A549 (cell line): ENCODE data around the gene CDA. TPM values are rescaled to one million over a fixed set of nuclear protein-coding genes. Genes with fewer than 3 reads are reported as not detected.

Source experiments
- ATAC-seq, 2 experiments: fragments of 200-7000 bp in 1 of 2; fragments of >200 bp in 1 of 2; cut with Nextera tagmentation in 1 of 2; cut with Tn5 transposase in 1 of 2; 3 replicates each; pipeline versions ENCODE4 v1.8.0 to v1.9.1; 2018 to 2020; ENCODE audit warnings: mild to moderate bottlenecking in 1 of 2, moderate library complexity in 1 of 2
- CTCF ChIA-PET: fragments of 300-600 bp; sonication (Branson Sonifier 250); formaldehyde crosslinking; extraction: SDS; loops from one replicate; lab custom pipeline; 2021; ENCODE audit warnings: antibody characterized with exemption, inconsistent platforms; lab: Yijun Ruan, JAX
- POLR2A ChIA-PET: fragments of 350-600 bp; formaldehyde crosslinking; extraction: SDS; loops from one replicate; lab custom pipeline; 2021; ENCODE audit warnings: antibody characterized with exemption, inconsistent platforms; lab: Yijun Ruan, JAX
- DNase-seq, 2 experiments: peaks; one replicate each; pipeline versions ENCODE4 v3.0.0 to v3.0.0-alpha.2; 2011 to 2016; ENCODE audit warnings: low read depth in 1 of 2, low spot score in 1 of 2
- FAIRE-seq: peaks from 2 replicates; lab custom pipeline; 2011; peaks lifted over from hg19 to GRCh38; lab: Jason Lieb, UNC
- H3K27ac ChIP-seq, 2 experiments: fragments of >200 bp; sonication (Bioruptor Twin); formaldehyde crosslinking; 3 replicates each; pipeline ENCODE4 v1.5.1; 2016 to 2017
- H3K4me1 ChIP-seq: fragments of >200 bp; sonication (Bioruptor Twin); formaldehyde crosslinking; 3 replicates; pipeline ENCODE4 v1.6.1; 2016
- H3K4me2 ChIP-seq: fragments of >200 bp; sonication (Bioruptor Twin); formaldehyde crosslinking; 3 replicates; pipeline ENCODE4 v1.6.1; 2016
- H3K4me3 ChIP-seq: fragments of >200 bp; sonication (Bioruptor Twin); formaldehyde crosslinking; 3 replicates; pipeline ENCODE4 v1.5.1; 2016
- H3K9me3 ChIP-seq: fragments of >200 bp; sonication (Bioruptor Twin); formaldehyde crosslinking; 3 replicates; pipeline ENCODE4 v1.6.1; 2016
- BHLHE40 ChIP-seq: IDR thresholded peaks from 2 replicates; pipeline ENCODE4 v1.6.1; 2012; ENCODE audit warnings: low read depth, low read length, inconsistent platforms
- CBX2 ChIP-seq: fragments of 200-600 bp; sonication (generic); IDR thresholded peaks from 2 replicates; pipeline ENCODE4 v1.6.1; 2016; ENCODE audit warnings: low read depth, mild to moderate bottlenecking, borderline replicate concordance
- CBX8 ChIP-seq: fragments of 200-600 bp; sonication (generic); IDR thresholded peaks from 2 replicates; pipeline ENCODE4 v1.6.1; 2016
- CEBPB ChIP-seq, 2 experiments: fragments of >200 bp in 1 of 2; sonication (Bioruptor Twin) in 1 of 2; formaldehyde crosslinking in 1 of 2; IDR thresholded peaks; 2 replicates each; pipeline ENCODE4 v1.6.1; 2012 to 2016
- CHD4 ChIP-seq: fragments of 200-600 bp; sonication (generic); IDR thresholded peaks from 2 replicates; pipeline ENCODE4 v1.6.1; 2016; ENCODE audit warnings: antibody characterized with exemption, mild to moderate bottlenecking, borderline replicate concordance
- EHF ChIP-seq: fragments of 250-450 bp; sonication (Bioruptor Pico); IDR thresholded peaks from 2 replicates; pipeline ENCODE4 v1.5.0; 2020; ENCODE audit warnings: mild to moderate bottlenecking
- ELK1 ChIP-seq: fragments of 150-350 bp; IDR thresholded peaks from 2 replicates; pipeline ENCODE4 v1.6.1; 2014; ENCODE audit warnings: low read depth, mild to moderate bottlenecking, low read length
- ESRRA ChIP-seq: fragments of 150-350 bp; IDR thresholded peaks from 2 replicates; pipeline ENCODE4 v1.6.1; 2014; ENCODE audit warnings: mild to moderate bottlenecking, low read length, borderline replicate concordance
- FOSB ChIP-seq: fragments of 250-450 bp; sonication (Bioruptor Pico); IDR thresholded peaks from 2 replicates; pipeline ENCODE4 v1.5.0; 2020; ENCODE audit warnings: mild to moderate bottlenecking, moderate library complexity
- FOSL2 ChIP-seq, 2 experiments: fragments of 450-650 bp in 1 of 2; fragments of >200 bp in 1 of 2; sonication (Bioruptor Twin) in 1 of 2; formaldehyde crosslinking; IDR thresholded peaks; 2 replicates each; pipeline versions ENCODE4 v1.5.0 to v1.6.1; 2016 to 2020; ENCODE audit warnings: mild to moderate bottlenecking in 1 of 2, moderate library complexity in 1 of 2
- FOXS1 ChIP-seq: fragments of 250-450 bp; sonication (Bioruptor Pico); IDR thresholded peaks from 2 replicates; pipeline ENCODE4 v1.5.0; 2020; ENCODE audit warnings: mild to moderate bottlenecking, moderate library complexity
- GATA3 ChIP-seq: IDR thresholded peaks from 2 replicates; pipeline ENCODE4 v1.6.1; 2012; ENCODE audit warnings: borderline replicate concordance
- HES2 ChIP-seq: fragments of >200 bp; sonication (Bioruptor Twin); formaldehyde crosslinking; IDR thresholded peaks from 2 replicates; pipeline ENCODE4 v1.6.1; 2016
- HEYL ChIP-seq: fragments of 250-450 bp; sonication (Bioruptor Pico); IDR thresholded peaks from 2 replicates; pipeline ENCODE4 v1.8.0; 2021; ENCODE audit warnings: mild to moderate bottlenecking, moderate library complexity
- HOXA7 ChIP-seq: fragments of 250-450 bp; sonication (Bioruptor Pico); IDR thresholded peaks from 2 replicates; pipeline ENCODE4 v1.5.0; 2020; ENCODE audit warnings: mild to moderate bottlenecking, moderate library complexity
- HOXB13 ChIP-seq: fragments of 250-450 bp; sonication (Bioruptor Pico); IDR thresholded peaks from 2 replicates; pipeline ENCODE4 v1.5.0; 2020; ENCODE audit warnings: low read depth, mild to moderate bottlenecking, moderate library complexity
- HOXB5 ChIP-seq: fragments of 250-450 bp; sonication (Bioruptor Pico); IDR thresholded peaks from 2 replicates; pipeline ENCODE4 v1.5.0; 2020; ENCODE audit warnings: mild to moderate bottlenecking, moderate library complexity
- JUNB ChIP-seq: fragments of >200 bp; sonication (Bioruptor Twin); formaldehyde crosslinking; IDR thresholded peaks from 2 replicates; pipeline ENCODE4 v1.6.1; 2016
- KDM5A ChIP-seq: fragments of 200-600 bp; sonication (generic); IDR thresholded peaks from 2 replicates; pipeline ENCODE4 v1.6.1; 2016; ENCODE audit warnings: antibody characterized with exemption, mild to moderate bottlenecking
- MAFK ChIP-seq: fragments of 450-650 bp; IDR thresholded peaks from 2 replicates; pipeline ENCODE4 v1.6.1; 2014; ENCODE audit not compliant: partially characterized antibody
- MAX ChIP-seq: IDR thresholded peaks from 2 replicates; pipeline ENCODE4 v1.6.1; 2012
- NPAS2 ChIP-seq: fragments of 250-450 bp; sonication (Bioruptor Pico); IDR thresholded peaks from 2 replicates; pipeline ENCODE4 v1.8.0; 2022; ENCODE audit warnings: mild to moderate bottlenecking, moderate library complexity, borderline replicate concordance
- NR3C1 ChIP-seq: fragments of >200 bp; sonication (Bioruptor Twin); formaldehyde crosslinking; IDR thresholded peaks from 3 replicates; pipeline ENCODE4 v1.6.1; 2017
- PBX3 ChIP-seq: IDR thresholded peaks from 2 replicates; pipeline ENCODE4 v1.6.1; 2012
- POLR2A ChIP-seq: IDR thresholded peaks from 2 replicates; pipeline ENCODE4 v1.6.1; 2012; ENCODE audit warnings: mild to moderate bottlenecking, low read length
- RARB ChIP-seq: fragments of 250-450 bp; sonication (Bioruptor Pico); IDR thresholded peaks from 2 replicates; pipeline ENCODE4 v1.8.0; 2021; ENCODE audit warnings: mild to moderate bottlenecking, moderate library complexity
- RFX5 ChIP-seq: fragments of 450-650 bp; IDR thresholded peaks from 2 replicates; pipeline ENCODE4 v1.7.1; 2014; ENCODE audit warnings: antibody characterized with exemption, mild to moderate bottlenecking, moderate library complexity
- SMC3 ChIP-seq: fragments of >200 bp; sonication (Bioruptor Twin); formaldehyde crosslinking; IDR thresholded peaks from 3 replicates; pipeline ENCODE4 v1.6.1; 2018; ENCODE audit warnings: inconsistent platforms
- SREBF2 ChIP-seq: fragments of 450-650 bp; IDR thresholded peaks from 2 replicates; pipeline ENCODE4 v1.6.1; 2014; ENCODE audit warnings: mild to moderate bottlenecking, moderate library complexity
- TFCP2L1 ChIP-seq: fragments of 250-450 bp; sonication (Bioruptor Pico); IDR thresholded peaks from 2 replicates; pipeline ENCODE4 v1.5.0; 2021; ENCODE audit warnings: mild to moderate bottlenecking
- ZC3H11A ChIP-seq: fragments of 450-650 bp; IDR thresholded peaks from 2 replicates; pipeline ENCODE4 v1.6.1; 2014; ENCODE audit warnings: antibody characterized with exemption, mild to moderate bottlenecking
- ZFP36 ChIP-seq: fragments of 450-650 bp; IDR thresholded peaks from 2 replicates; pipeline ENCODE4 v1.6.1; 2014; ENCODE audit warnings: borderline replicate concordance; ENCODE audit not compliant: partially characterized antibody
- ZNF302 ChIP-seq: fragments of 250-450 bp; sonication (Bioruptor Pico); IDR thresholded peaks from 2 replicates; pipeline ENCODE4 v1.9.0; 2021; ENCODE audit warnings: inconsistent platforms, mild to moderate bottlenecking, moderate library complexity
- WGBS: methylation state at CpG from one replicate; pipeline ENCODE4 v1.1.6; 2017; ENCODE audit errors: missing lambda C conversion rate; 5-methylcytosine and 5-hydroxymethylcytosine counted together
- polyA plus RNA-seq, 4 experiments: library from polyadenylated mRNA; depleted of rRNA in 3 of 4; stranded (reverse); fragments of >200 nt; fragmentation: RNase III in 1 of 4; extraction: RNeasy Plus Mini Kit Qiagen cat#74134 plus additional on column Dnase treatment in 1 of 4; gene quantifications; 2 replicates in 3 of 4; 3 replicates in 1 of 4; pipeline ENCODE4 v1.2.3, GENCODE V29; 2011 to 2017

CDA gene
- polyA plus RNA-seq, 2 of the 4 experiments (the other 2 are of a cell fraction), result 11.2 to 44.6 TPM

DNA sequence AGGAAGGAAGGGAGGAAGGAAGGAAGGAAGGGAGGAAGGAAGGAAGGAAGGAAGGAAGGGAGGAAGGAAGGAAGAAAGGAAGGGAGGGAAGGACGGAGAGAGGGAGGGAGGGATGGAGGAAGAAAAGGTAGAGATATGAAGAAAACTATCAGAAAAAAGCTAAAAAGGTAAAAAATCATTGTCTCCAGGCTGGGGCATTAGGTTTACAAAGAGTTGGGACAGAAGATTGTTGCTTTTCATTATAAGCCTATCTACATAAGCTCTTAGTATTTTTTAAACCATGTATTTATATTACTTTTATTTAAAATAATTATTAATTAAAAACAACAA is 37.2 kb downstream of the CDA start:
- FAIRE-seq, result no peak
- POLR2A ChIA-PET, result no interaction called here

DNA sequence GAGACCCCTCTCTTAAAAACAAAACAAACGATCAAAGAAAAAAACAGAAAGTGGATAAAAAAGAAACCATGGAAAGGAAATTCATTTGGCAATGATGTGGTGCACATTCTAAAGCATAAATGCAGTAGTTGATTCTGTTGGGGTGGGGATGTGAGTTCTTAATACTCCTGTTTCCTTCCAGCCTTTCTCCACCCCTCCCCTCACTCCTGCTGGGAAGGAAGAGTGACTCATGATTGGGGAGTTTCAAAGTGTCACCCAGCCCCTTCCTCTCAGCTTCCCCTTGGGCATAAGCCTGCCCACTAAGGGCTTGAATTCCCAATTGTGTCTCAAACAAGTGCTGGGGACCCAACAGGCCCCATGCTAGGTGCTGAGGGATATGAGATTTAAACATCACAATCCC is 37.6 kb downstream of the CDA start:
- H3K4me1 ChIP-seq, result no peaks in the 10 kb centered on the region
- 0 out of 6 replicates have a peak overlapping the region, but pooled peaks of 1 of the 2 experiments have one; percentile 20 for H3K27ac ChIP-seq
- FAIRE-seq (no peak), ATAC-seq (no peak), DNase-seq (no peak)
- TF ChIP-seq HOXB5, result no peak
- TF ChIP-seq JUNB, result no peak
- no peak for TF ChIP-seq FOXS1
- no peak for TF ChIP-seq FOSL2 (IDR thresholded peaks at IDR 0.05)
- TF ChIP-seq FOSL2 (CRISPR knock-in tag; IDR thresholded peaks at IDR 0.05), result no peak
- TF ChIP-seq NPAS2 (CRISPR knock-in tag), result no peak
- no peak for TF ChIP-seq ESRRA
- no peak for TF ChIP-seq HEYL (CRISPR knock-in tag)
- TF ChIP-seq HES2, result no peak
- no peak for TF ChIP-seq CBX8
- TF ChIP-seq ZFP36, result no peak
- no peak for TF ChIP-seq CEBPB (IDR thresholded peaks at IDR 0.05)
- no peak for TF ChIP-seq CBX2
- TF ChIP-seq TFCP2L1, result no peak
- no peak for TF ChIP-seq FOSB
- no peak for TF ChIP-seq POLR2A
- TF ChIP-seq SREBF2, result no peak
- TF ChIP-seq ZC3H11A, result no peak
- TF ChIP-seq CHD4, result no peak
- TF ChIP-seq MAX, result no peak
- TF ChIP-seq GATA3, result no peak
- H3K4me2 ChIP-seq, result no peak overlapping the region
- CTCF ChIA-PET, result interaction anchor here (1.4 kb wide), 1 partner anchor 14 kb away, joined by 4 read pairs; no protein-coding TSS in a partner anchor
- POLR2A ChIA-PET, result no interaction called here
- H3K4me3 ChIP-seq, result no peak overlapping the region
- no peaks in the 10 kb centered on the region for H3K9me3 ChIP-seq
- whole genome bisulfite sequencing, result 72% methylated on average over 1 of the region's 1 CpG

More for the DNA sequence above, 37.2 kb downstream of the CDA start:
- CTCF ChIA-PET, result interaction anchor here (1.0 to 1.4 kb wide), 2 partner anchors 11 to 13 kb away, joined by 3 to 4 read pairs; no protein-coding TSS in a partner anchor
- no peak overlapping the region for H3K4me2 ChIP-seq
- 82% methylated on average over 1 of the region's 1 CpG for WGBS
- no peak overlapping the region for H3K27ac ChIP-seq
- H3K4me3 ChIP-seq, result no peak overlapping the region
- TF ChIP-seq RARB (CRISPR knock-in tag), result no peak
- TF ChIP-seq BHLHE40, result no peak
- no peak for TF ChIP-seq POLR2A
- no peak for TF ChIP-seq SMC3
- no peak for TF ChIP-seq ZNF302 (CRISPR knock-in tag)
- no peak for TF ChIP-seq HEYL (CRISPR knock-in tag)
- no peak for TF ChIP-seq NR3C1
- no peak for ATAC-seq
- no peaks in the 10 kb centered on the region for H3K4me1 ChIP-seq
- no peak for DNase-seq
- no peaks in the 10 kb centered on the region for H3K9me3 ChIP-seq

DNA sequence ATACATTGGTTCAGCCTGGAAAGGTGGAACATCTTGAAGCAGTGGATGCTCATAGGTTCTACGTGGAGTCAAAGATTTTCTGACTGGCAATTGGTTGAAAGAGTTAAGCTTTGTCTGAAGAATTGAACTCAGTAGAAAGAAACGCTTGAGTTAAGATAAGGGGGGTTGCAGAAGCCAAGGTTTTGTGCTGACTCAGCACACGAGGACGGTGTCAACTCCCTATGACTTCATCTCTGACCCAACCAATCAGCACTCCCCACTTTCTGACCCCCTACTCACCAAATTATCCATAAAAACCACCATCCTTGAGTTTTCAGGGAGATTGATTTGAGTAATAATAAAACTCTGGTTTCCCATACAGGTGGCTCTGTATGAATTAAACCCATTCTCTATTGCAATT is 41.8 kb downstream of the CDA start:
- H3K4me1 ChIP-seq, result peaks cover 16% of the 10 kb centered on the region
- POLR2A ChIA-PET, result no interaction called here

DNA sequence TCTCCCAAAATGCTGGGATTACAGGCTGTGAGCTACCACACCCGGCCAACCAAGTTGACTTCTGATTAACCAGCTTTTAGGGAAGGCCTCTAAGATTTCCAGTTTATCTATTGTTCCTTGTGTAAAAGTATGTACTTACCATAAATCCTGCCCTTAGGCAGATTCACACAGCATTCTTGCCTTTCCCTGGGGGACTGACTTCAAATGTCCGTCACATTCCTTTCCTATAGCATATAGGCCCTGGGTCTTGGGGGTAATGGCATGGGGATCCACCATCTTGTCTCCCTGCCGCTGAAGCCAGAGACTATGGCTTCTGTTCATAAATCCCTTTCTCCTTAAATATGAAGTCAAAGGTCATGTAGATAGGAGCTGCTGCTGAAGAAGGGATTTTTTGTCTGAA is 43.5 kb downstream of the CDA start:
- no peak overlapping the region for H3K4me2 ChIP-seq
- WGBS, result 93% methylated on average over 3 of the region's 3 CpGs
- ChIA-PET CTCF (interaction anchor here (0.6 to 5.9 kb wide), 30 partner anchors 8 to 419 kb away, joined by 3 to 90 read pairs (median 6); partner anchors contain the start of genes CDA and FAM43B), POLR2A (no interaction called here)
- peaks cover 18% of the 10 kb centered on the region for H3K4me1 ChIP-seq
- FAIRE-seq (no peak), ATAC-seq (no peak), DNase-seq (no peak)
- H3K4me3 ChIP-seq, result no peak overlapping the region
- TF ChIP-seq ELK1 (no peak), PBX3 (no peak), ESRRA (no peak), HOXA7 (CRISPR knock-in tag) (no peak), HEYL (CRISPR knock-in tag) (no peak), NR3C1 (no peak), HOXB13 (CRISPR knock-in tag) (no peak), NPAS2 (CRISPR knock-in tag) (no peak), KDM5A (no peak), CEBPB (IDR thresholded peaks at IDR 0.05) (no peak), RFX5 (no peak), HES2 (no peak), GATA3 (no peak), EHF (no peak)
- H3K9me3 ChIP-seq, result no peaks in the 10 kb centered on the region
- H3K27ac ChIP-seq, result peak overlapping the region in 1 of 2 experiments; percentile 92; a peak in 3 of 6 replicates

More for the DNA sequence above, 41.8 kb downstream of the CDA start:
- FAIRE-seq (no peak), ATAC-seq (no peak), DNase-seq (no peak)
- Histone ChIP-seq H3K27ac (no peak overlapping the region), H3K4me3 (no peak overlapping the region), H3K4me2 (no peak overlapping the region), H3K9me3 (no peaks in the 10 kb centered on the region)
- TF ChIP-seq MAFK, result peak; percentile 93
- TF ChIP-seq CBX2, result no peak
- CTCF ChIA-PET, result interaction anchor here (0.7 to 5.9 kb wide), 7 partner anchors 9 to 107 kb away, joined by 3 to 90 read pairs (median 8); partner anchors contain the start of gene CDA
- 79% methylated on average over 4 of the region's 4 CpGs for WGBS
